ENCODE data around the gene SRCAP.

The SRCAP gene

DNA sequence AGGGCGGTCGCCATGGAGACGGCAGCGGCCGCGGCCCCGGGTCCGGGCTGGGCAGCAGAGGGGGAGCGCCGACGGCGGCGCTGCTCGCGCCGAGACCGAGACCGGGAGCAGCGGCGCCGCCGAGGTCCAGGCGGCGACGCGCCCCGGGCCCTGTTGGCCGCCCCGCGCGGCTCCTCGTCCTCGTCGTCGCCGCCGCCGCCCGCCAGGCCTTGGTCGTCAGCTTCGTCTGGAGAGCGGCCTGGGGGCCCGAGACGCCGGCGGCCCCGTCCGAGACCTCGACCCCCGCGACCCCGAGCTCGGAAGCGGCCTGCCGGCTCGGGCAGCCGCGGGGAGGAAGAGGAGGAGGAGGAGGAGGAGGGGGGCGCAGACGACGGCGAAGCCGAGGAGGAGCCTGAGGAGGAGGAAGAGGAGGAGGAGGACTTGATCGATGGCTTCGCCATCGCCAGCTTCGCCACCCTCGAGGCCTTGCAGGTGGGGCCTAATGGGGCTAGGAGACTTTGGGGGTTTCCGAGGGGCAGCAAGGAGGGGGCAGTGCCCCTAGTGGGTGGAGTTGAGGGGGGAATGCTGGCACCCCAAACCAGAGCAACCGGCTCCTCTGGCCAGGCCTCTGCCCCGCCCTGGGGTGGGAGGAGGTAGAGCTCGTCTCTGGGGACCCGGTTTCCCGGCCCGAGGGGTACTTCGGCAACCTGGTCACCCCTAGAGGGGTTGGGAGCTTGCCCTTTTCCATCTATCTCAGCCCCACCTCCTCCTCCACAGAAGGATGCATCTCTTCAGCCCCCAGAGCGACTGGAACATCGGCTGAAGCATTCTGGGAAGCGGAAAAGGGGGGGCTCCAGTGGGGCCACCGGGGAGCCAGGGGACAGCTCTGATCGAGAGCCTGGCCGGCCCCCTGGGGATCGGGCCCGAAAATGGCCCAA lies 39.2 kb upstream of the SRCAP start:
- Histone ChIP-seq H3K9me3 (ENCODE audit: low read length) (no peaks in the 10 kb centered on the region), H3K4me1 (ENCODE audit: insufficient read depth, low read length, severe bottlenecking) (peaks cover 42% of the 10 kb centered on the region), H3K27ac (ENCODE audit: low read depth, low read length, poor library complexity, severe bottlenecking) (peak overlapping the region; percentile 95), H4K20me1 (ENCODE audit: insufficient read depth, low read length) (no peaks in the 10 kb centered on the region), H3K4me3 (ENCODE audit: low read depth, low read length, poor library complexity, severe bottlenecking) (peak overlapping the region; percentile 68), H3K36me3 (ENCODE audit: insufficient read depth, low read length) (peaks cover 61% of the 10 kb centered on the region), H3K27me3 (ENCODE audit: insufficient read depth, low read length) (no peaks in the 10 kb centered on the region), H3K4me2 (ENCODE audit: low read length) (peak overlapping the region; percentile 89), H2AFZ (ENCODE audit: low read length) (no peak overlapping the region), H3F3A (ENCODE audit: insufficient read depth, low read length) (no peaks in the 10 kb centered on the region), H3K9ac (ENCODE audit: low read length) (peak overlapping the region; percentile 89), H3K79me2 (ENCODE audit: insufficient read depth, low read length) (0 out of 2 replicates have a peak, but pooled peaks cover 3% of the 10 kb centered on the region), H3K9me2 (ENCODE audit: low read depth, low read length) (no peaks in the 10 kb centered on the region)
- TF ChIP-seq EZH2 (IDR thresholded peaks at IDR 0.05; ENCODE audit: borderline replicate concordance, low read length): no peak
- TF ChIP-seq, protein P1, sequence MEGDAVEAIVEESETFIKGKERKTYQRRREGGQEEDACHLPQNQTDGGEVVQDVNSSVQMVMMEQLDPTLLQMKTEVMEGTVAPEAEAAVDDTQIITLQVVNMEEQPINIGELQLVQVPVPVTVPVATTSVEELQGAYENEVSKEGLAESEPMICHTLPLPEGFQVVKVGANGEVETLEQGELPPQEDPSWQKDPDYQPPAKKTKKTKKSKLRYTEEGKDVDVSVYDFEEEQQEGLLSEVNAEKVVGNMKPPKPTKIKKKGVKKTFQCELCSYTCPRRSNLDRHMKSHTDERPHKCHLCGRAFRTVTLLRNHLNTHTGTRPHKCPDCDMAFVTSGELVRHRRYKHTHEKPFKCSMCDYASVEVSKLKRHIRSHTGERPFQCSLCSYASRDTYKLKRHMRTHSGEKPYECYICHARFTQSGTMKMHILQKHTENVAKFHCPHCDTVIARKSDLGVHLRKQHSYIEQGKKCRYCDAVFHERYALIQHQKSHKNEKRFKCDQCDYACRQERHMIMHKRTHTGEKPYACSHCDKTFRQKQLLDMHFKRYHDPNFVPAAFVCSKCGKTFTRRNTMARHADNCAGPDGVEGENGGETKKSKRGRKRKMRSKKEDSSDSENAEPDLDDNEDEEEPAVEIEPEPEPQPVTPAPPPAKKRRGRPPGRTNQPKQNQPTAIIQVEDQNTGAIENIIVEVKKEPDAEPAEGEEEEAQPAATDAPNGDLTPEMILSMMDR (IDR thresholded peaks at IDR 0.05; ENCODE audit: low read length): no peak; the same call in 1 of the 2 replicates

DNA sequence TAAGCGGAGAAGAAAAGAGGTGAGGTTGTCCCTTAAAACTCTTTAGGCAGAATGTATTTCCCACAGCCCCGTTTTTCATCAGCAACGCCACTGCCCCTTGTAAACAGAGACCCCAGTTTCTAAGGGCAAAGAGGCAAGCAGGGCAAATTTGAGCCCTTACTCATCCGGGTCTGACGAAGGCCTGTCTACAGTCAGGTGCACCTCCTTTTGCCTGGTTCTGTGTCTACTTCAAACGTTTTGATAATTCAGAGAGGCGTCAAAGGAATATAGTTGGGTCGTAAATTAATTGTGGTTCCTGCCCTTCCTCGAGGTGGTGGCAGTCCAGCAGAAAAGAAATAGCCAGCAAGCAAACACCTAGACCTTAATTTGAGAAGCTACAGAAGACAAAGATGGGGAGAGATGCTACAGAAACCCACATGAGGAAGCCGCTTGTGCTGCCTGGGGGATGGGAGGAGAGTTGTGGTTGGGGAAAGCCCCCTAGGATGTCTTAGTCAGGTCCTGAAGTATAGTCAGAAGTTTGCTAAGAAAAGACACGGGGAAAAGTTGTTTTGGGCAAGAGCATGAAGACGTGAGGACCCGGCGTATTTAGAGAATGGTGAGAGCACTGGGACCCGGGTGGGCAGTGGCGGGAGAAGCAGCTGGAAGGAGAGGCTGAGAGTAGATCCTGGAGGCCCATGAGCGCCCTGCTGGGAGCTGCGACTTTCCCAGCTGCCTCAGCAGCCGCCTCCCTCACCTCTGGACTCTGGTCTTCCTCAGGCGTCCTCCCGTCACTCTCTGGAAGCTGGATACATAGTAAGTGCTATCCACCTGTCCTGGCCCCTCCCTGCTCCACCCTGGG lies 38.3 kb upstream of the SRCAP start:
- Histone ChIP-seq H3K4me1 (ENCODE audit: insufficient read depth, low read length, severe bottlenecking) (peaks cover 42% of the 10 kb centered on the region), H3F3A (ENCODE audit: insufficient read depth, low read length) (no peaks in the 10 kb centered on the region), H4K20me1 (ENCODE audit: insufficient read depth, low read length) (no peaks in the 10 kb centered on the region), H3K9me2 (ENCODE audit: low read depth, low read length) (no peaks in the 10 kb centered on the region), H3K9me3 (ENCODE audit: low read length) (no peaks in the 10 kb centered on the region), H3K36me3 (ENCODE audit: insufficient read depth, low read length) (peaks cover 61% of the 10 kb centered on the region), H3K27me3 (ENCODE audit: insufficient read depth, low read length) (no peaks in the 10 kb centered on the region), H3K79me2 (ENCODE audit: insufficient read depth, low read length) (0 out of 2 replicates have a peak, but pooled peaks cover 3% of the 10 kb centered on the region), H3K27ac (ENCODE audit: low read depth, low read length, poor library complexity, severe bottlenecking) (peak overlapping the region; percentile 80), H3K9ac (ENCODE audit: low read length) (peak overlapping the region; percentile 89), H2AFZ (ENCODE audit: low read length) (no peak overlapping the region), H3K4me3 (ENCODE audit: low read depth, low read length, poor library complexity, severe bottlenecking) (peak overlapping the region; percentile 68), H3K4me2 (ENCODE audit: low read length) (peak overlapping the region; percentile 89)
- TF ChIP-seq EZH2 (IDR thresholded peaks at IDR 0.05; ENCODE audit: borderline replicate concordance, low read length): no peak
- TF ChIP-seq, protein P1 (IDR thresholded peaks at IDR 0.05; ENCODE audit: low read length): no peak

DNA sequence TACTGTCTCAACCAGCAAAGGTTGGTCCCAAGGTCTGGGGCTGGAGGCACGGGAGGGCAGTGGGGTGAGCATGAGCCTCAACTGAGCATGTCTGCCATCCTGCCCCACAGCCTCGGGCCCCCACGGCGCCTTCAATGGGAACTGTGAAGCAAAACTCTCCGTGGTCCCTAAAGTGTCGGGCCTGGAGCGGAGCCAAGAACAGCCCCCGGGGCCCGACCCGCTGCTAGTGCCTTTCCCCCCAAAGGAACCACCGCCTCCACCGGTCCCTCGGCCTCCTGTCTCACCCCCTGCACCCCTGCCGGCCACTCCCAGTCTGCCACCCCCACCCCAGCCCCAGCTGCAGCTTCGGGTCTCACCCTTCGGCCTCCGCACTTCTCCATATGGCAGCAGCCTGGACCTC lies 36.5 kb upstream of the SRCAP start:
- no peaks in the 10 kb centered on the region for H3F3A ChIP-seq (ENCODE audit: insufficient read depth, low read length)
- H3K27me3 ChIP-seq (ENCODE audit: insufficient read depth, low read length): no peaks in the 10 kb centered on the region
- H3K9me3 ChIP-seq (ENCODE audit: low read length): no peaks in the 10 kb centered on the region
- no peak for TF ChIP-seq EZH2 (IDR thresholded peaks at IDR 0.05; ENCODE audit: borderline replicate concordance, low read length)
- TF ChIP-seq, protein P1 (IDR thresholded peaks at IDR 0.05; ENCODE audit: low read length): no peak
- H3K36me3 ChIP-seq (ENCODE audit: insufficient read depth, low read length): peaks cover 60% of the 10 kb centered on the region
- no peak overlapping the region for H3K4me2 ChIP-seq (ENCODE audit: low read length)
- H3K4me3 ChIP-seq (ENCODE audit: low read depth, low read length, poor library complexity, severe bottlenecking): no peak overlapping the region
- H3K27ac ChIP-seq (ENCODE audit: low read depth, low read length, poor library complexity, severe bottlenecking): no peak overlapping the region
- 0 out of 2 replicates have a peak, but pooled peaks cover 3% of the 10 kb centered on the region for H3K79me2 ChIP-seq (ENCODE audit: insufficient read depth, low read length)
- H3K9ac ChIP-seq (ENCODE audit: low read length): no peak overlapping the region; the same call in 1 of the 2 replicates
- H4K20me1 ChIP-seq (ENCODE audit: insufficient read depth, low read length): no peaks in the 10 kb centered on the region
- no peak overlapping the region for H2AFZ ChIP-seq (ENCODE audit: low read length)
- H3K9me2 ChIP-seq (ENCODE audit: low read depth, low read length): no peaks in the 10 kb centered on the region
- H3K4me1 ChIP-seq (ENCODE audit: insufficient read depth, low read length, severe bottlenecking): peaks cover 35% of the 10 kb centered on the region

Measured in OCI-LY1 (cell line).